Heart right ventricle (tissue), 16 donors: ENCODE results near the gene DPPA3. TPM values are rescaled to one million over a fixed set of nuclear protein-coding genes. Genes with fewer than 3 reads are reported as not detected.

Experiments used
- ATAC-seq, 8 donors: fragments of 200-7000 bp; cut with Tn5 transposase; one replicate each; pipeline ENCODE4 v1.9.1; 2020; ENCODE audit warnings: mild to moderate bottlenecking in 8 of 8, moderate library complexity in 8 of 8, moderate number of reproducible peaks in 1 of 8
- DNase-seq, 2 donors: peaks; one replicate each; pipeline ENCODE4 v3.0.0-alpha.2; 2020
- H3K27ac ChIP-seq, 10 donors: fragments of 200-600 bp; sonication (generic) in 2 of 10; one replicate each; pipeline versions ENCODE4 v1.5.0 to v1.8.0; 2020 to 2022; ENCODE audit warnings: mild to moderate bottlenecking in 3 of 10
- H3K27me3 ChIP-seq, 7 donors: fragments of 200-600 bp; one replicate each; pipeline ENCODE4 v1.8.0; 2021 to 2022; ENCODE audit warnings: mild to moderate bottlenecking in 2 of 7
- H3K36me3 ChIP-seq, 9 donors: fragments of 200-600 bp; sonication (generic) in 1 of 9; one replicate each; pipeline versions ENCODE4 v1.5.0 to v1.8.0; 2020 to 2022; ENCODE audit warnings: mild to moderate bottlenecking in 2 of 9
- H3K4me1 ChIP-seq, 9 donors: fragments of 200-600 bp; sonication (generic) in 1 of 9; one replicate each; pipeline versions ENCODE4 v1.5.0 to v1.8.0; 2020 to 2022; ENCODE audit warnings: mild to moderate bottlenecking in 4 of 9
- H3K4me3 ChIP-seq, 10 donors: fragments of 200-600 bp; sonication (generic) in 2 of 10; one replicate each; pipeline versions ENCODE4 v1.5.0 to v1.8.0; 2020 to 2022; ENCODE audit warnings: mild to moderate bottlenecking in 7 of 10, moderate library complexity in 2 of 10
- H3K9me3 ChIP-seq, 11 donors: fragments of 200-600 bp in 10 of 11; sonication (generic) in 2 of 11; one replicate each; pipeline versions ENCODE4 v1.5.0 to v1.8.0; 2013 to 2022; ENCODE audit warnings: mild to moderate bottlenecking in 2 of 11, control low read depth in 1 of 11, moderate library complexity in 1 of 11
- CTCF ChIP-seq, 9 donors: fragments of 200-600 bp; sonication (generic) in 2 of 9; IDR thresholded peaks; one replicate each; pipeline versions ENCODE4 v1.5.0 to v1.8.0; 2021 to 2022; ENCODE audit warnings: antibody characterized with exemption in 9 of 9, mild to moderate bottlenecking in 5 of 9, moderate library complexity in 1 of 9
- WGBS, 2 donors: extraction: QIAGEN DNeasy Blood & Tissue Kit; methylation state at CpG; one replicate each; pipeline ENCODE4 v1.1.7; 2013; ENCODE audit warnings: inconsistent platforms in 1 of 2; 5-methylcytosine and 5-hydroxymethylcytosine counted together
- intact Hi-C, 10 donors: fragments of 100-400 bp; cut with DNase I; formaldehyde crosslinking; loops; one replicate each; pipeline versions ENCODE4 v1.11.1 to v1.14.2; 2022
- polyA plus RNA-seq, 2 donors: library from polyadenylated mRNA; stranded (reverse); fragments of 200-250 nt; gene quantifications; one replicate each; pipeline ENCODE4 v1.2.3, GENCODE V29; 2013
- total RNA-seq, 10 donors: library from RNA; stranded (reverse); fragmentation: NEBNext Ultra II Directional in 3 of 10; extraction: Animal tissue kit (Norgen Biotek cat#: 25700) in 3 of 10; gene quantifications; one replicate each; pipeline versions ENCODE4 v1.2.1 to v1.2.4, GENCODE V29; 2021 to 2023
- donor health status: Arrhythmogenic right ventricular cardiomyopathy.
- donor health status: ischemic (EF 13 %, LVEDD 7.1; RV severe dilation, severe dysfunction).
- donor health status: healthy with polysubstance abuse.
- donor health status: DM: no; HTN: yes; CAD: no.
- donor health status: DM: no; HTN: no; CAD: no.
- donor health status: ischemic (EF 25% LVEDD 6.9; RV normal size, moderate dysfunction).
- donor health status: ischemic (EF 25% LVEDD 5.7; RV mildly dilated, moderate dysfunction).
- donor health status: healthy.
- donor health status: DM: yes; HTN: yes; CAD: no.
- donor health status: Ischemic cardiomyopathy.
- donor health status: ischemic (EF 35%, LVEDD 5.7; RV mildly dilated, moderate dysfunction).
- donor health status: nonischemic (EF 11% LVEDD 7.7; RV severe dilation, severe dysfunction).
- donor health status: DM: yes; HTN: yes; CAD: no.
- donor health status: PGD.
- donor health status: ischemic (EF 29% LVEDD 5.4; RV normal size, mild dysfunction).
- donor health status: nonischemic (EF 23%, LVEDD 6.1; RV moderate dilation, normal function).

The DPPA3 gene
- total and polyA plus RNA-seq, 12 donors, result not detected

GRCh38 chr12:7747246-7747645 is 36.0 kb downstream of the DPPA3 start, which contains the start of gene CLEC4C:
Gene CLEC4C (minus strand): TSS chr12:7747375. CDS start chr12:7747348, 27 bp downstream.
- peaks cover 0 to 22% (median 0%) of the 10 kb centered on the region in 11 donors for H3K9me3 ChIP-seq
- peaks cover 0 to 7% (median 0%) of the 10 kb centered on the region in 7 donors for H3K27me3 ChIP-seq
- peak within 1 kb of the TSS in 1 of 10 donors; percentile 14 for H3K4me3 ChIP-seq
- ATAC-seq, result no peak
- no peak for TF ChIP-seq CTCF (IDR thresholded peaks at IDR 0.05)
- peak within 1 kb of the TSS in 1 of 10 donors; percentile 24 for H3K27ac ChIP-seq
- 78 to 89% methylated on average over 5 of the region's 5 CpGs for WGBS, 2 donors
- no peaks in the 10 kb centered on the region for H3K4me1 ChIP-seq
- DNase-seq, result no peak
- intact Hi-C loops, result no loop called here
- no peaks in the 10 kb centered on the region for H3K36me3 ChIP-seq

GRCh38 chr12:7748852-7749251 is 37.6 kb downstream of the DPPA3 start:
- 22 to 28% methylated on average over 4 of the region's 4 CpGs for WGBS, 2 donors
- Histone ChIP-seq H3K4me1 (peaks cover 0 to 3% (median 0%) of the 10 kb centered on the region in 9 donors), H3K36me3 (no peaks in the 10 kb centered on the region), H3K4me3 (no peak overlapping the region), H3K9me3 (peaks cover 0 to 14% (median 0%) of the 10 kb centered on the region in 11 donors), H3K27ac (no peak overlapping the region), H3K27me3 (peaks cover 0 to 7% (median 0%) of the 10 kb centered on the region in 7 donors)
- DNase-seq (no peak), ATAC-seq (no peak)
- intact Hi-C loops, result no loop called here
- TF ChIP-seq CTCF (IDR thresholded peaks at IDR 0.05), result no peak

- Histone ChIP-seq H3K4me1 (peaks cover 0 to 3% (median 0%) of the 10 kb centered on the region in 9 donors), H3K27ac (no peak overlapping the region), H3K4me3 (no peak overlapping the region), H3K27me3 (peaks cover 0 to 7% (median 0%) of the 10 kb centered on the region in 7 donors), H3K36me3 (no peaks in the 10 kb centered on the region), H3K9me3 (peaks cover 0 to 8% (median 0%) of the 10 kb centered on the region in 11 donors)
- intact Hi-C loops, result no loop called here
- no peak for ATAC-seq
- TF ChIP-seq CTCF (IDR thresholded peaks at IDR 0.05), result no peak
- no peak for DNase-seq
- WGBS, 2 donors, result 83 to 89% methylated on average over 8 of the region's 8 CpGs
These were observed 38.2 kb downstream of the DPPA3 start for GRCh38 chr12:7749442-7749841.

- WGBS, 2 donors, result 79 to 92% methylated on average over 6 of the region's 6 CpGs
- peaks cover 0 to 6% (median 0%) of the 10 kb centered on the region in 11 donors for H3K9me3 ChIP-seq
- TF ChIP-seq CTCF (IDR thresholded peaks at IDR 0.05), result no peak
- no peak for ATAC-seq
- no peak overlapping the region for H3K4me3 ChIP-seq
- peaks cover 0 to 9% (median 0%) of the 10 kb centered on the region in 7 donors for H3K27me3 ChIP-seq
- H3K4me1 ChIP-seq, result peaks cover 0 to 3% (median 0%) of the 10 kb centered on the region in 9 donors
- no peak overlapping the region for H3K27ac ChIP-seq
- DNase-seq, result no peak
- no peaks in the 10 kb centered on the region for H3K36me3 ChIP-seq
- intact Hi-C loops, result no loop called here
These were observed 39.1 kb downstream of the DPPA3 start for GRCh38 chr12:7750350-7750749.
